Stimulated activated naive CD4-positive, alpha-beta T cell (primary cell): ENCODE measurements around the gene BEST2.
A peak's percentile ranks its signal among the peaks of the same experiment; 100 is the strongest.

Source experiments
- DNase-seq, 6 experiments: peaks; one replicate each; lab custom pipeline; 2025; lab: John Stamatoyannopoulos, UW

BEST2 gene

GRCh38 chr19:12730064-12730463 lies 21.5 kb upstream of the BEST2 start:
- DNase-seq: no peak

DNA sequence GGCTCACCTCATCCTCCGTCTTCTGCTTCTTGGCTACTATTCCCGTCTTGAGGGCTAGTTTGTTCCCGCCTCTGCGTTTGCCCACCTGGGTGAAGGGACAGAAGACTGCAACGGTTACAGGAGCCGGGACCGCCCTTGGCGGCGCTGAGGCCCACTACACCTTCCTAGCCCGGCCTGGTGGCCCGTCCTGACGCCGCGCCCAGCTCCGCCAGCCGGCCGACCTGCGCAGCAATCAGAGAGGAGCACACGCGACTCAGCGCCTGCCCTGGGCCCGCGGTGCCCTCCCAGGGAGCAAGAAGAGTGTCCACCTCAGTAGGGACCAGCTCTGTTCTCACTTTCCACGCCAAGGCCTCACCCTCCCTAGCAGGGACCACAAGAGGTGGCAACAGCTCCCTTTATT lies 20.3 kb upstream of the BEST2 start:
- no peak for DNase-seq

DNA sequence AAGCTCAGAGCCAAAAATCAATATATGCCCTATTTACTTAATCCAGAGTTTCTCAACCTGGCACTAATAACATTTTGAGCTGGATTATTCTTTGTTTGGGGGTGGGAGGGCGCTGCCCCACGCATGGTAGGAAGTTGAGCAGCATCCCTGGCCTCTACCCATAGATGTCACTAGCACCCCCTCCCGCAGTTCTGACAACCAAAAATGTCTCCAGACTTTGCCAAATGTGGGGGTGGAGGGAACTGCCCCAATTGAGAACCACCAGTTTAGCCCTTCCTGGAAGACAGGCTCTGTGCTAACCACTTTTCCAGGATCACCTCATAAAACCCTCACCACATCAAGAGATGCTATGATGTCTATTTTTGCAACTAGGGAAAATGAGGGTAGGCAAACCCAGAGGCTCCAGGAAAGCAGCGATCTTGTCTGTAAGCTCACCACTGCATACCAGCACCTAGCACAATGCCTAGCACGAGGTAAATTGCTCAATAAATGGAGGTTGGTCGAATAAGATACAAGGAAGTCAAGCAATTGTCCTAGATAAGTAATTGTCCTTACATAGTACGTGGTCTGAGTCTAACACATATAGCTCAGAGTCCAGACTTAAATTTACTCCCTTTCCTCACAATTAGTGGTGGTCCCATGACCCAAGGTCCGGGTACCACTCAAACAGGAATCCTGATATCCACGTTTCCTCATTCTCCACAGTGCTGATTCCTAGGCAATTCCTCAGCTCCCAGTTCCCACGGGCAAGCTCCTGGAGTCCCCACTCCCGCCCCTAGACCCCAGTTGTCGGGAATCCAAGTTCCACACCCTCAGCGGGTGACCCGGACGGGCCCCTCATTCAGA lies 18.0 kb upstream of the BEST2 start:
- DNase-seq: peak; percentile 7 to 60 (median 21)

DNA sequence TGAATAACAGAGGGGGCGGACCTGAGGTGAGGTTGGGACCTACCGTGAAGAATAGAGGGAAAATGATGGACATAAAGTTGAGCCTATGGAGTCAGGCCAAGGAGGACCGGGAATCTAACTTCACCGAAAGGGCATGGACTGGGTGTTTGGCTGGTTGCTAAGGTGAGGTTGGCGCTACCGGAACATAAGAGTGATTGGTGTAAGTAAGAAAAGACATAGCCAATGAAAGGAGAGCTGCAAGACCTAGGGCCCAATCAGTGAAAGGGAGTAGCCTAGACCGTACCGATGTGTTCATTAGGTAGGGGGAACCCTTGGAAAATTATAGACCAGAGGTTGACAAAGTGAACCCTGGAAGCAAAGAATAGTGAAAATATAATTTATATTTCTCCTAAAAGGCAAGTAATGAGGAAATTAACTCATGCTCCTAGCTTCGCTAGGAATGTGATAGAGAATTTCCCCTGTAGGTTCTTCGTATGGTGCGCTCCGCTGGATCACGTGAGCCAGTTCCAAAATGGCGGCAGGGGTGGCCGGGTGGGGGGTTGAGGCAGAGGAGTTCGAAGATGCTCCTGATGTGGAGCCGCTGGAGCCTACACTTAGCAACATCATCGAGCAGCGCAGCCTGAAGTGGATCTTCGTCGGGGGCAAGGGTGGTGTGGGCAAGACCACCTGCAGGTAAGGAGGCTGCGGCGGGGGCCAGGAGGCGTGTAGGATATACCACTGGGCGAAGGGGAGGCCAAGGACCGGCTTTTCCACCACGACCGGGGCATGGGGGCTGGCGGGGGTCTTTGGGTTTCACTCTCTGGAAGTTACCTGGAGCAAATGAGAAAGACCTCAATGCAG lies 14.4 kb upstream of the BEST2 start, which contains the start of gene GET3:
TSS of gene GET3 (plus strand) at position 503 of the 840 bp plus-strand sequence. CDS start at position 512, 9 bp downstream.
- DNase-seq: peak; percentile 67 to 96 (median 83)

GRCh38 chr19:12737835-12738351 lies 13.7 kb upstream of the BEST2 start:
- DNase-seq: no peak

DNA sequence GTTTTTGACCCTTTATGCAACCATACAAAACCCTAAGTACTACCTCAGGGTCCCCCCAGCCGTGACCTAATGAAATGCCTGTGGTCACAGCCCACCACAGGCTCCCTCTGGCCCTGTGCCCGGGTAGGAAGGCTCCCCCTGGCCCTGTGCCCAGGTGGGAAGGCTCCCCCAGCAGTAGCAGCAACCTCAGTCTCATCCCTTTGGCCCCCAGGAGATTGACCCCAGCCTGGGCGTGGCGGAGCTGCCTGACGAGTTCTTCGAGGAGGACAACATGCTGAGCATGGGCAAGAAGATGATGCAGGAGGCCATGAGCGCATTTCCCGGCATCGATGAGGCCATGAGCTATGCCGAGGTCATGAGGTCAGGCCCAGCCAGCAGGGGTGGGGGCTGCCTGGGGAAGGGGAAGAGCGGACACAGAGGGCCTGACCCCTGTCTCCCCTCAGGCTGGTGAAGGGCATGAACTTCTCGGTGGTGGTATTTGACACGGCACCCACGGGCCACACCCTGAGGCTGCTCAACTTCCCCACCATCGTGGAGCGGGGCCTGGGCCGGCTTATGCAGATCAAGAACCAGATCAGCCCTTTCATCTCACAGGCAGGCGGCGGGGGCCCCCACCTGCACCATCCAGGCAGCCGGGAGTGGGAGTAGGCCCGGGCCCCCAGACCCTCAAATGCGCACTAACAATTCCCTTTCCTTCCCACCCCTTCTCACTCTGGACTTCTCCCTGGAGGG lies 6.3 kb upstream of the BEST2 start:
- DNase-seq: no peak

DNA sequence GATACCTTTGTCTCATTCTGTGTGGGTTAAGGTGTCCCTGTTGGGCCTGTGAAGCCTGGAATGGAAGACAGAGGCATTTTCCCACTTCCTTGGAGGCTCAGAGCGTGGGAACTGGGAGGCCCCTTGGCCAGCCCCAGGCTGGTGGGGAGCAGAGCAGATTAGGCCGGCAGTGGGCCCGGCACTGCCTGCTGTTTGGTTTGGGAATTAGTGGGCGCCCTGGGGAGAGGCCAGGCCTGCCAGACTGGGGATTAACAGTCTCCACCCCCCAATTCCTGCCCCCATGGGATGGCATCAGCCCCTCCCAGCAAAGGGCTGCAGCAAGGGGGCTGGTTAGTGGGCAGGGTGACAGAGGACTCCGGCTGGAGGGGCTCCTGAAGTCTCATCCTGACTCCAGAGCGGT lies 3.1 kb upstream of the BEST2 start:
- DNase-seq: no peak

DNA sequence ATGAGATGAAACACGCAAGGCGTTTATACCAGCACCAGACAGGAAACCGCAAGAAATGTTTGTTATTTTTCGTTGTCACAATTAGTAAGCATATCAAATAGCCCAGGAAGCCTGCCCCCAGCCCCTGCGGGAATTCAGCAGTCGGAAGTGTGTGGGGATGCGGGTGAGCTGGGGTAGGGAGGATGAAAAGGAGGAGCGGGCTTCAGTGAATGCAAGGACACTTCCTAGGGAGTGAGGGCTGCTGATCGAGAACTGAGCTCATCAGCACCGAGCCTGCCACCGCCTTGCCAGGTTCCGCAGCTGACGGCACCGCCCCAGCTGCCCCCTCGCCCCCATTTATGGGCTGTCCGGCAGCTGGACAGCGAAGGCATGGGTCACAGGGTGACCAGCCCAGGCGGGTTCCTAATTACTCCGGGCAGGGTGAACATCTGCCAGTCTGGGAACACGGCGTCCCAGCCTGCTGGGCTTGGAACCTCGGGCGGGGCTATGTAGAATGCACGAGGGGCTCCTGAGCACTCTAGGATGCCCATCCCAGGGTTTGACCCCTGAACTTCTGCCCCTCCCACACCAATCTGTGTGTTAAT lies 1.6 kb upstream of the BEST2 start:
- no peak for DNase-seq

DNA sequence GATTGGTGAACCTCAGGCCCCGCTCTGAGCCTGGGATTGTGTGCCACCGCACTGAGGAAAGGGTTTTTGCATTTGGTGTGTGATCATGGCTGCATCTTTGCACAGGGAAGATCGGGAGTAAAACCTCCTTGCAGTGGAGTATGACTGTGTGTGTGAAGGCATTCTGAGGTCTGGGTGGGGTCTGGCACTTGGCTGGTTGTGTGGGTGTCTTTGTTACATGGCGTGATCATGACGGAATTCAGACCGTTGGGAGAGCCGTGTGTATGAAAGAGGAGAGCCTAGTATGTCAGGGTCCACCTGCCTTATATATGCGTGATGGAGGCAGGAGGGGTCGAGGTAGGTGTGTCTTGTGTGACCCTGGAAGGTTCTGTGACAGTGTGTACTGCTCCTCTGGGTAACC lies 740 bp upstream of the BEST2 start:
- no peak for DNase-seq

DNA sequence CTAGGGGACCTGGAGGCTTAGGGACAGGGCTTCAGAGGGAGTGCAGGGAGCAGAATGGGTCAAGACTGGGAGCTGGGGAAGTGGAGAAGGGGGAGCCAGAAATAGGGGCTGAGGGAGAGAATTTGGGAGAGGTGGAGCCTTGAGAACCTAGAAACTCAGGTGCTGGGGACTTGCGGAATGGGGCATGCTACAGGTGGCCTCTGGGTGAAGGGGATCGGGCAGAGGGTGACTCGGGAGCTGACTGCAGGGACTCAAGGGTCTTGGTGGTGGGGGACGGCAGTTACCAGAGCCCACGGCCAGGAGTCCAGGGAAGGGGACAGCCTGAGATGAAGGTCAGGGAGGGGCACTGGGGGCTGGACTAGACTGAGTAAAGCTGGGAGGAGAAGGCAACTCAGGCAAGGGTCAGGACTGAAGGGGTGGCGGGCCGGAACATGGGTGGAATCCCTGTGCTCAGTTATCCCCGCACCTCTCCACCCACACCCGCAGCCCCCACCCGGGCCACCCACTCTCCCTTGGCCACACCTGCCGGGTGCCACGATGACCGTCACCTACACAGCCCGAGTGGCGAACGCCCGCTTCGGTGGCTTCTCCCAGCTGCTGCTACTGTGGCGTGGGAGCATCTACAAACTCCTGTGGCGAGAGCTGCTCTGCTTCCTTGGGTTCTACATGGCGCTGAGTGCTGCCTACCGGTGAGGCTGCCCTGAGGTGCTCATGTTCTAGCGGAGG lies 628 bp downstream of the BEST2 start:
- no peak for DNase-seq

DNA sequence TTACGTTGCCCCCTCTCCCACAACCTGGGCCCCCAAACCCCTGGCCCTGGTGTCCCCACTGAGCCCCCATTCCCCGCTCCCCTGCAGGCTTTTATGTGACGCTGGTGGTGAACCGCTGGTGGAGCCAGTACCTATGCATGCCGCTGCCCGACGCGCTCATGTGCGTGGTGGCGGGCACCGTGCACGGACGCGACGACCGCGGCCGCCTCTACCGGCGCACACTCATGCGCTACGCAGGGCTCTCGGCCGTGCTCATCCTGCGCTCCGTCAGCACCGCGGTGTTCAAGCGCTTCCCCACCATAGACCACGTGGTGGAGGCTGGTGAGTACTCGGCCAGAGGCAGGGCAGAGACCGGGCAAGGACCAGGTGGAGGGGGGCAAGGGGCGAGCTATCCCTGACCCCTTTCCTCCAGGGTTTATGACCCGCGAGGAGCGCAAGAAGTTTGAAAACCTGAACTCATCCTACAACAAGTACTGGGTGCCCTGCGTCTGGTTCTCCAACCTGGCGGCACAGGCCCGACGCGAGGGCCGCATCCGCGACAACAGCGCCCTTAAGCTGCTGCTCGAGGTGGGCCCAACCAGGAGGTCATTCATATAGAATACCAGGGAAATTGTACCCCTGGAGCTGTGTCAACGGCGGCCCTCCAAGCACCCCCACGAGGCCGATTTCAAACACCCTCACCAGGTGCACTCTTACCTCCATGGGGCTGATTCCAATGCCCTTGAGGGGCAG lies 3.0 kb downstream of the BEST2 start:
- no peak for DNase-seq

DNA sequence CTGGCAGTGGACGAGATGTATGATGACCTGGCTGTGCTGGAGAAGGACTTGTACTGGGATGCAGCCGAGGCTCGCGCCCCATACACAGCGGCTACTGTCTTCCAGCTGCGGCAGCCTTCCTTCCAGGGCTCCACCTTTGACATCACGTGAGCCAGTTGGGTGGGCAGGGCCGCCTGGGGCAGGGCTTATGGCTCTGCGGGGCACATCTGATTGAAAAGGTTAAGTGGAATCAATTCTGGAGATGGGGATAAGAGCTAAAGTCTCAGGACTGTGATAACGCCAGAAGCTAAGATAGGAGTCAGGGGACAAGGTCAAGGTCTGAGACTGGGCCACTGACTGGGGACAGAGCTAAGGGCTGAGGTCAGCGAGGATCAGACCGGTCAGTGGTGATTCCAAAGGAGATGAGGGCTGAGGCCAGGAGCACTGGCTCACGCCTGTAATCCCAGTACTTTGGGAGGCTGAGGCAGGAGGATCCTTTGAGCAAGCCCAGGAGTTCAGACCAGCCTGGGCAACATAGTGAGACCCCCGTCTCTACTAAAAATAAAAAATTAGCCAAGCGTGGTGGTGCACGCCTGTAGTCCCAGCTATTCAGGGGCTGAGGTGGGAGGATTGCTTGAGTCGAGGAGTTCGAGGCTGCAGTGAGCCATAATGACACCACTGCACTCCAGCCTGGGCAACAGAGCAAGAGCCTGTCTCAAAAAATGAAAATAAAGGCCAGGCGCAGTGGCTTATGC lies 4.7 kb downstream of the BEST2 start:
- DNase-seq: no peak

DNA sequence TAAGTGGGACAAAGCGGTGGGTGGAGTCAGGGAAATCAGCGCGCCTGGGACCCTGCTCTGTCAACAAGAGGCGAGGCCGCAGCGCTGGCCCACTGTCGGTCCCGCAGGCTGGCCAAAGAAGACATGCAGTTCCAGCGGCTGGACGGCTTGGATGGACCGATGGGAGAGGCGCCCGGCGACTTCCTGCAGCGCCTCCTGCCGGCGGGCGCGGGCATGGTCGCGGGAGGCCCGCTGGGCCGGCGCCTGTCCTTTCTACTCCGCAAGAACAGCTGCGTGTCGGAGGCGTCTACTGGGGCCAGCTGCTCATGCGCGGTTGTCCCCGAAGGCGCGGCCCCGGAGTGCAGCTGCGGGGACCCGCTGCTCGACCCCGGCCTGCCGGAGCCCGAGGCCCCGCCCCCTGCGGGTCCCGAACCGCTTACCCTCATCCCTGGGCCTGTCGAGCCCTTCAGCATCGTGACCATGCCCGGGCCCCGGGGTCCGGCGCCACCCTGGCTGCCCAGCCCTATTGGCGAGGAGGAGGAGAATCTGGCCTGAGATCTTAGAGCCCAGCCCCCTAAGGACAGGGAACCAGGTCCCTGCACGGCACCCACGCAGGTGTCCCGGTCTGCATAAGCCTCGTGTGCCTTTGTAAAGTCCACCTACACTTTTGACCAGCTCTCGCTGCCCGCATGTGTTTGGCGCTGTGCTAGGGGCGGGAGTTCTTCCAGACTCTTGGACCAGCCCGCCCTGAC lies 6.1 kb downstream of the BEST2 start:
- DNase-seq: peak; percentile 28 to 50 (median 48)

DNA sequence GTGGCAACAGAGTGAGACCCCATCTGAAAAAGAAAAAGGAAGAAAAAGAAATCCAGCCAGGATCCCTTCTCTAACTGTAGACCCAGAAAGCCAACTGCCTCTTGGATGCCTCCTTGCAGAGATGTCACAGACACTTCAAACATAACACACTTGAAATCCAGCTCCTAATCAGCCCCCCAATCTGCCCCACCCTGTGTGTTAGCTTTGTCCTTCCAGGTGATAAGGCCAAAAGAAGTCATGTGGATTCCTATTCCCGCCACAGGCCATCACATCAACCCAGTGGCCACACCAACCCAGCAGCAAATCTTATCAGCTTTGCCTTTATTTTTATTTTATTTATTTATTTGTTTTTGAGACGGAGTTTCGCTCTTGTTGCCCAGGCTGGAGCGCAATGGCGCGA lies 8.1 kb downstream of the BEST2 start:
- no peak for DNase-seq

- DNase-seq: no peak
Measured at GRCh38 chr19:12763100-12763499, 11.5 kb downstream of the BEST2 start.

GRCh38 chr19:12764698-12765097 lies 13.1 kb downstream of the BEST2 start:
- no peak for DNase-seq

GRCh38 chr19:12766051-12766521 lies 14.5 kb downstream of the BEST2 start:
- peak in 4 of 6 experiments; percentile 65 to 75 (median 73) for DNase-seq

DNA sequence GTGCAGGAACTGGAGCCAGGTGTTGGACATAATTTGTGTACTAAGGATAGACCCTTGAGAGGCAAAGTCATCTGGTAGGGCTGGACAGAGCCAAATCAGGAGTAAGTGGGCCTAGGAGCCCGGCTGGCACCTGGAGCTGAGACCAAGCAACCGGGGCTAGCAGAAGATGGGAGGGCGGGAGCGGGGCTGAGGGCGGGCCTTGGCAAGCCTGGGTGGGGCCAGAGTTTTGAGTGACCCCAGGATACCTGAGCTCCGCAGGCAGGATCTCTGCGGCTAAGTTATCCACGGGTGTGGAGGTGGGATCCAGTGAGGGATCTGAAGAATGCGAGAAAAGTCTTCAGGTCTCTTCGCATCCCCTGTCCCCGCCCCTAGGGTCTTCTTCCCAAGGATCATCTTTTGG lies 15.6 kb downstream of the BEST2 start:
- no peak for DNase-seq

DNA sequence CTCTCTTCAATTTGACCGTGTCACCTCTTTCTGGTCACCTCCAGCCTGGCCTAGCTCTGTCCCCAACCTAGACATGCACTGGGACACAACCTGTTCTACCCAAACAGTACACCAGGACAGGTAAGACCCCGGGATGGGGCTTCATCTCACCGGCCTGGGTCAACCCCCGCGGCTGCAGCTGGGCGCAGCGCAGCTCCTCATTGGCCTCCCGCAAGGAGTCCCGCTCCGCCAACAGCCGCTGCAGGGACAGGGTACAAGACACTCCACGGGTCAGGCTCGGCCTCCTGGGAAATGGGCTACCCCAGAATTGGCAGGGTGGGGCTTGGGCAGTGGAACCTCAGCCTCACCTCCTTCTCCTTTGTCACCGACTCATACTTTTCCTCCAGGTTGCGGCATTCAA lies 16.1 kb downstream of the BEST2 start:
- DNase-seq: no peak
